SKM-1 (cell line): ENCODE results near the gene HMCN2.

Experiments used
- DNase-seq: peaks from one replicate; lab custom pipeline; 2025; ENCODE audit not compliant: unreplicated experiment; lab: John Stamatoyannopoulos, UW

HMCN2 gene

GRCh38 chr9:130463763-130464745, 198.5 kb downstream of the HMCN2 start:
- DNase-seq = no peak

GRCh38 chr9:130465383-130466096, 200.0 kb downstream of the HMCN2 start:
- DNase-seq = no peak

- no peak for DNase-seq
Measured at GRCh38 chr9:130466537-130467217, 201.1 kb downstream of the HMCN2 start.

- DNase-seq = no peak
Measured at GRCh38 chr9:130467316-130467715, 201.8 kb downstream of the HMCN2 start.

GRCh38 chr9:130468566-130468965, 203.0 kb downstream of the HMCN2 start:
- DNase-seq = no peak

- no peak for DNase-seq
Measured at GRCh38 chr9:130470269-130470668, 204.7 kb downstream of the HMCN2 start.

- DNase-seq = no peak
Measured at GRCh38 chr9:130470950-130471349, 205.4 kb downstream of the HMCN2 start.

- DNase-seq = no peak
Measured at GRCh38 chr9:130471411-130472183, 206.0 kb downstream of the HMCN2 start.

GRCh38 chr9:130472184-130472705, 206.7 kb downstream of the HMCN2 start:
- DNase-seq = no peak

- DNase-seq = no peak
Measured at GRCh38 chr9:130473009-130473408, 207.4 kb downstream of the HMCN2 start.

- DNase-seq = no peak
Measured at GRCh38 chr9:130473566-130473965, 208.0 kb downstream of the HMCN2 start.

- no peak for DNase-seq
Measured at GRCh38 chr9:130474106-130474505, 208.5 kb downstream of the HMCN2 start.

GRCh38 chr9:130476151-130476730, 210.7 kb downstream of the HMCN2 start:
- no peak for DNase-seq

- no peak for DNase-seq
Measured at GRCh38 chr9:130477564-130477963, 212.0 kb downstream of the HMCN2 start.

- DNase-seq = no peak
Measured at GRCh38 chr9:130478152-130478551, 212.6 kb downstream of the HMCN2 start.

GRCh38 chr9:130478736-130479575, 213.4 kb downstream of the HMCN2 start:
- DNase-seq = no peak

- no peak for DNase-seq
Measured at GRCh38 chr9:130479587-130479986, 214.0 kb downstream of the HMCN2 start.

- no peak for DNase-seq
Measured at GRCh38 chr9:130480673-130481072, 215.1 kb downstream of the HMCN2 start.

- DNase-seq = no peak
Measured at GRCh38 chr9:130482463-130482862, 216.9 kb downstream of the HMCN2 start.
